GM21423 (cell line): ENCODE data around the gene RPN1.
"Not testable (repeated sequence)": the region's sequence is repeated elsewhere in the genome, so short reads cannot be mapped to it uniquely, and the experiment has no call there.

Experiments
- ATAC-seq: cut with Tn5 transposase; IDR thresholded peaks from one replicate; pipeline ENCODE4 v1.9.1; 2021; ENCODE audit warnings: mild to moderate bottlenecking, moderate library complexity; ENCODE audit not compliant: unreplicated experiment

The RPN1 gene

GRCh38 chr3:128650096-128651050 lies at the start of gene RPN1:
TSS of gene RPN1 (minus strand) at chr3:128650818. CDS start at chr3:128650800, 18 bp downstream.
- peak; percentile 93 for ATAC-seq

- ATAC-seq: no peak
Measured at GRCh38 chr3:128698211-128699047, 47.8 kb upstream of the RPN1 start.

GRCh38 chr3:128697341-128697740 lies 46.7 kb upstream of the RPN1 start:
- ATAC-seq: no peak

GRCh38 chr3:128693696-128694095 lies 43.1 kb upstream of the RPN1 start:
- ATAC-seq: no peak

GRCh38 chr3:128689060-128689459 lies 38.4 kb upstream of the RPN1 start:
- ATAC-seq: no peak

GRCh38 chr3:128686465-128686864 lies 35.8 kb upstream of the RPN1 start:
- ATAC-seq: no peak

- no peak for ATAC-seq
Measured at GRCh38 chr3:128684986-128685726, 34.5 kb upstream of the RPN1 start.

- ATAC-seq: no peak
Measured at GRCh38 chr3:128683957-128684356, 33.3 kb upstream of the RPN1 start.

- ATAC-seq: no peak
Measured at GRCh38 chr3:128681369-128681829, 30.8 kb upstream of the RPN1 start.

- ATAC-seq: peak; percentile 93
Measured at GRCh38 chr3:128680603-128681368, 30.2 kb upstream of the RPN1 start.

GRCh38 chr3:128679338-128679737 lies 28.7 kb upstream of the RPN1 start:
- no peak for ATAC-seq

- ATAC-seq: not testable (repeated sequence)
Measured at GRCh38 chr3:128675802-128676201, 25.2 kb upstream of the RPN1 start.

GRCh38 chr3:128674161-128674784 lies 23.7 kb upstream of the RPN1 start:
- no peak for ATAC-seq

- ATAC-seq: no peak
Measured at GRCh38 chr3:128667641-128668040, 17.0 kb upstream of the RPN1 start.

GRCh38 chr3:128665362-128666021 lies 14.9 kb upstream of the RPN1 start:
- ATAC-seq: no peak

- ATAC-seq: no peak
Measured at GRCh38 chr3:128663151-128663550, 12.5 kb upstream of the RPN1 start.

- ATAC-seq: no peak
Measured at GRCh38 chr3:128655531-128655930, 4.9 kb upstream of the RPN1 start.

- not testable (repeated sequence) for ATAC-seq
Measured at GRCh38 chr3:128653993-128654805, 3.6 kb upstream of the RPN1 start.
